Lower leg skin (tissue), 3 donors: ENCODE measurements around the gene PTPRN2.

Source experiments
- POLR2A ChIP-seq, 2 donors: fragments of 450-650 bp; IDR thresholded peaks; one replicate each; pipeline ENCODE4 v1.6.1; 2016 to 2017; ENCODE audit warnings: antibody characterized with exemption in 2 of 2, mild to moderate bottlenecking in 1 of 2, moderate library complexity in 1 of 2
- TF ChIP-seq, protein P1 (sequence below), 3 donors: fragments of 450-650 bp; IDR thresholded peaks; one replicate each; pipeline ENCODE4 v1.5.1; 2016; ENCODE audit warnings: antibody characterized with exemption in 3 of 3, mild to moderate bottlenecking in 3 of 3, moderate library complexity in 2 of 3

DNA sequence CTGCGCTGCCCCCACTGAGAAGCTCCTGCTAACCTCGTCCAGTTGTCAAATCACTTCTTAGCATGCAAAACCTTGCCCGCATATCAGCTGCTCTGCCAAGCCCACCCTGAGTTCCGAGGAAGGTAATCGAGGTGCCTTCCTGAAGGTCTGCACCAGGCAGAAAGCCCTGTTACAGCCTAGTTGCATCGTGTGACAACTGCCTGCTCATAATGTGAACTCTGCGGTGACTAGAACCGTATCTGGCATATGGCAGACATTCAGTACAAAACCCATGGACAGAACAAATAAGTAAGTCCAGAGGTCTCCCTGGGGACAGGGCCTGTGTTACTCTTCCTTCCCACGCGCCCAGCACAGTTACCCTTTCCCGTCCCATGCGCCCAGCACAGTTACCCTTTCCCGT, 856.5 kb downstream of the PTPRN2 start:
- TF ChIP-seq, protein P1, sequence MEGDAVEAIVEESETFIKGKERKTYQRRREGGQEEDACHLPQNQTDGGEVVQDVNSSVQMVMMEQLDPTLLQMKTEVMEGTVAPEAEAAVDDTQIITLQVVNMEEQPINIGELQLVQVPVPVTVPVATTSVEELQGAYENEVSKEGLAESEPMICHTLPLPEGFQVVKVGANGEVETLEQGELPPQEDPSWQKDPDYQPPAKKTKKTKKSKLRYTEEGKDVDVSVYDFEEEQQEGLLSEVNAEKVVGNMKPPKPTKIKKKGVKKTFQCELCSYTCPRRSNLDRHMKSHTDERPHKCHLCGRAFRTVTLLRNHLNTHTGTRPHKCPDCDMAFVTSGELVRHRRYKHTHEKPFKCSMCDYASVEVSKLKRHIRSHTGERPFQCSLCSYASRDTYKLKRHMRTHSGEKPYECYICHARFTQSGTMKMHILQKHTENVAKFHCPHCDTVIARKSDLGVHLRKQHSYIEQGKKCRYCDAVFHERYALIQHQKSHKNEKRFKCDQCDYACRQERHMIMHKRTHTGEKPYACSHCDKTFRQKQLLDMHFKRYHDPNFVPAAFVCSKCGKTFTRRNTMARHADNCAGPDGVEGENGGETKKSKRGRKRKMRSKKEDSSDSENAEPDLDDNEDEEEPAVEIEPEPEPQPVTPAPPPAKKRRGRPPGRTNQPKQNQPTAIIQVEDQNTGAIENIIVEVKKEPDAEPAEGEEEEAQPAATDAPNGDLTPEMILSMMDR (IDR thresholded peaks at IDR 0.05) = no peak
- TF ChIP-seq POLR2A (IDR thresholded peaks at IDR 0.05) = no peak
